H1 (cell line): ENCODE results near the gene DMGDH.

ENCODE experiments used
- CTCF ChIP-seq, 3 experiments: IDR thresholded peaks; 1 replicate in 2 of 3; 2 replicates in 1 of 3; pipeline versions ENCODE4 v1.5.1 to v1.6.1; 2011; ENCODE audit warnings: low read length in 3 of 3, mild to moderate bottlenecking in 3 of 3, inconsistent platforms in 2 of 3, low read depth in 1 of 3, moderate library complexity in 1 of 3; ENCODE audit not compliant: insufficient read depth in 1 of 3; ENCODE audit errors: control extremely low read depth in 1 of 3
- JUND ChIP-seq: IDR thresholded peaks from 2 replicates; pipeline ENCODE4 v1.6.1; 2011; ENCODE audit warnings: mild to moderate bottlenecking, improper control_type of control experiment, low read length
- POLR2A ChIP-seq, 2 experiments: IDR thresholded peaks; 1 replicate in 1 of 2; 2 replicates in 1 of 2; pipeline ENCODE4 v1.6.1; 2011; ENCODE audit warnings: low read depth in 2 of 2, low read length in 2 of 2, mild to moderate bottlenecking in 2 of 2; ENCODE audit errors: control extremely low read depth in 1 of 2

- no peak for TF ChIP-seq POLR2A (IDR thresholded peaks at IDR 0.05; ENCODE audit: control extremely low read depth in 1 of 2, low read depth in 2 of 2, low read length in 2 of 2)
- TF ChIP-seq CTCF (IDR thresholded peaks at IDR 0.05; ENCODE audit: control extremely low read depth in 1 of 3, insufficient read depth in 1 of 3, low read depth in 1 of 3, low read length in 3 of 3): no peak
- no peak for TF ChIP-seq JUND
These were observed 34.2 kb downstream of the DMGDH start for GRCh38 chr5:79035237-79035636.
